ENCODE results near the gene TMEM120B.

TMEM120B gene

DNA sequence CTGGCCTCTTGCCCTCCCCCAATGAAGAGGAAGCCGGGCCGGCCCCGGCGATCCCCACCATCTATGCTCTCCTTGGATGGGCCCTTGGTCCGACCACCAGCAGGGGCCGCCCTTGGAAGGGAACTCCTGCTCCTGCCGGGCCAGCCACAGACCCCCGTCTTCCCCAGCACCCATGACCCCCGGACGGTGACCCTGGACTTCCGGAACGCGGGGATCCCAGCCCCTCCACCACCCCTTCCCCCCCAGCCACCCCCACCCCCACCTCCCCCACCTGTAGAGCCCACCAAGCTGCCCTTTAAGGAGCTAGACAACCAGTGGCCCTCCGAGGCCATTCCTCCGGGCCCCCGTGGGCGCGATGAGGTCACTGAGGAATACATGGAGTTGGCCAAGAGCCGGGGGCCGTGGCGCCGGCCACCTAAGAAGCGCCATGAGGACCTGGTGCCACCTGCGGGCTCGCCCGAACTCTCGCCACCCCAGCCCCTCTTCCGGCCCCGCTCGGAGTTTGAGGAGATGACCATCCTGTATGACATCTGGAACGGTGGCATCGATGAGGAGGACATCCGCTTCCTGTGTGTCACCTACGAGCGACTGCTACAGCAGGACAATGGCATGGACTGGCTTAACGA lies 110.7 kb downstream of the TMEM120B start:
- no peak for DNase-seq

DNA sequence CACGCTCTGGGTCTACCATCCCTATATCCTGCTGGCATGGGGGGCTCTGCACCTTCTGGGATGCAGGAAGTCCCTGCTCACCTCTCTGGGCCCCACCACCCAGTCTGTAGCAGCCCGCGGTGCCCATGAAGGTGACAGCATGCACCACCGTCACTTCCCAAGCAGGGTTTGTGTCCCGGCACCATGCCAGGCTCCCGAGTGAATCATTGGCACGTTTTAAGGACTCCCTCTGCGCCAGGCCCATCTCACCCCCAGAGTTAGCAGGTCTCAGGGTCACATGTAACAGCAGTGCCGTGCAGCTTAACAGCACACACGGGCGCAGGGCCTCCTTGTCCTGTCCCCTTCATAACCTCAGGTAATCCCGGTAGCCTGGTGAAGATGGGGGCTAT lies 111.2 kb downstream of the TMEM120B start:
- DNase-seq = no peak

DNA sequence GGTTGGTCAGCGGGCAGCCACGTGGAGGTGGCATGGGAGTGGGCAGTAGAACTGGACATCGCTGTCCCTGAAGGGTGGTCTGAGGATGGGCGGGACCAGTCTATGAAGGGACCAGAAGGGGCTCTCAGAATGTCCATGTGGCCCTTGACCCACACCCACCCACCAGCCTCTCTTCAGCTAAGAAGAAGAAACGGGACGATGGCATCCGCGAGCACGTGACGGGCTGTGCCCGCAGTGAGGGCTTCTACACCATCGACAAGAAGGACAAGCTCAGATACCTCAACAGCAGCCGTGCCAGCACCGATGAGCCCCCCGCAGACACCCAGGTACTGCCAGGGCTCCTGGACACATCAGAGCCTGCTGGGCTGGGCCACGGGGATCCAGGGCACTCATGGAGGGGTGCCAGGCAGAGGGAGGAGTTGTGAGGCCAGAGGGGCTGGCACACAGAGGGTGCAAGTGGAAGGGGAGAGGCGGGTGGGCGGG lies 112.5 kb downstream of the TMEM120B start:
- no peak for DNase-seq

DNA sequence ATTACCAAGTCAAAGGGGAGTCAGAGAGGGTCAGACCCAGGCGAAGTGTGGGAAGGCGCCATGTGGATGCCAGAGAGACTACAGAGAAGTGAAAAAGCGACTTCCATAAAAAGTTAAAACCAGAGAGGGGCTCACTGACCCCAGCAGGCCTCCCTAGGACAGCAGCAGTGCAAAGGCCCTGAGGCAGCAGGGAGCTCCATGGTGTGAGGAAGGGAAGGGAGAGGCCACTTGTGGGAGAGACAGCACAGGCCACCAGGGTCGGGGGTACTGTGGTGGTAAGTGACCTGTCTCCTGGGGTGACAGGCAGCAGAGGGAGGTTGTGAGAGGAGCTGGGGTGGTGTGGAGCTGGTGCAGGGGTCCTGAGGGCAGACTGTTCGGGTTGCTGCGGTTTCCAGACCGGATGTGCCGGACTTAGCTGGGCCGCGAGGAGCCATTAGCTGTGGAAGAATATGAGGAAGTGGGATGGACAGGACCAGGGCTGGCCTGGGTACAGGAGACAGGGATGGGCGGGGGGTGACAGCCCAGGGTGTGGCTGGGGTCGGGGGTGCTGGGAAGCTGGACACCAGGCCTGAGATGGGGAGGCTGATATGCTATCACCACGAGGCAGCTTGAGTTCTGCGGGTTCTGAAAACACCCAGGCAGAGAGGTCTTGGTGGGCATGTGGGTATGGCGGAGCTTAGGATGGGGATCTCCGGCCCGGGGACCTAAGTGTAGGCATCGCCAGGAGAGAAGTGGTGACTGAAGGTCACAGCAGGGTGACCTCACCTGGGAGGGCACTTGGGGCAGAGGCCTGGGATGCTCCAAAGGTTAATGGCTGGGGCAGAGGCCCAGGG lies 114.0 kb downstream of the TMEM120B start:
- no peak for DNase-seq

DNA sequence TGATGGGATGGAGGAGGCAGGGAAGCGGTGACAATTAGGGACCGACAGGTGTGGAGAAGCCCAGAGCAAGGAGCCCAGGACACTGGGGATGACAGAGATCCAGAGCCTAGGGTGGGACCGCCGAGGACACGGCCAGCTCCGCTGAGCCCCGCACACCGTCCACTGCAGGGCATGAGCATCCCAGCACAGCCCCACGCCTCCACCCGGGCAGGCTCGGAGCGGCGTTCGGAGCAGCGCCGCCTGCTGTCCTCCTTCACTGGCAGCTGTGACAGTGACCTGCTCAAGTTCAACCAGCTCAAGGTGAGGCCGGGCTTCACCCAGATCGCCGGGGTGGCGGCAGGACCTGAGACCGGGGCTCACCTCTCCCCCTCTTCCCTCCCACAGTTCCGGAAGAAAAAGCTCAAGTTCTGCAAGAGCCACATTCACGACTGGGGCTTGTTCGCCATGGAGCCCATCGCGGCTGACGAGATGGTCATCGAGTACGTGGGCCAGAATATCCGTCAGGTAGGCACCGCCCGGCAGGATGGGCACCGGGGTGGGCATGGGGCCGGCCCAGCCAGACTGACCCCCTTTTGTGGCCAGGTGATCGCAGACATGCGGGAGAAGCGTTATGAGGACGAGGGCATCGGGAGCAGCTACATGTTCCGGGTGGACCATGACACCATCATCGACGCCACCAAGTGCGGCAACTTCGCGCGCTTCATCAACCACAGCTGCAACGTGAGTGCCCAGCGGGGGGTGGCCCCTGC lies 115.0 kb downstream of the TMEM120B start:
- DNase-seq = no peak

DNA sequence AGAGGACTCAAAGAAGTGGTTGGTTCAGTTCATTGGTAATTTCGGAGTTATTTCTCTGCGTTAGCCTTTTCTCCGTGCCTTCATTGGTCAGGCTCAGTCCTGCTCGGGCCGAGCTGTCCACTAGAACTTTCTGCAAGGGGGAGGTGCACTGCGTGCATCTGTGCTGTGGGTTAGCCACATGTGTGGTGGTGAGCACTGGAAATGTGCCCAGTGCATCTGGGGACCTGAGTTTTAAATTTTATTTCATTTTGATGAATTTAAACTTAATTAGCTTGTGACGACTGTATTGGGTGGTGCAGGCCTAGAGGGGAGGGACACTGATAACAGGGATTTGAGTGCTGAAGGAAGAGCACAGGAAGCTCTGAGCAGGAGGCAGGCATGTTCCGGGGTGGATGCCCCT lies 115.8 kb downstream of the TMEM120B start:
- DNase-seq = no peak

DNA sequence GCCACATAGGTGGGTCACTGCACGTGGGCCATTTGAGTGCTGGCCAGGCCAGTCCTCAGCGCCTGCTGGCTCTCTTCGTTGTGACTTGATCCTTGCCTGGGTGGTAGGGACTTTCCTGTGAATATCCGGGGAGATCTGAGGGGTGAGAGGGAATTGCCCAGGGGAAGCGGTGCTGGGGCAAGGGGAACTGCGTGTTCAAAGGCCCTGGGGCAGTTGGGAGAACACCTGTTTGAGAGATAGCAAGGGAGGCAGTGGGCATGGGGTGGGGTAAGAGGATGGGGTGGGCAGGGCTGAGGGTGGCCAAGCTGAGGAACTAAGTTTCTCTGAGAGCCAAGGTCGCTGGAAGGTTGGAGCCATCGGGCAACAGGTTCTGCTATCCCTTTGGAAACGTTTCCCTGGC lies 116.3 kb downstream of the TMEM120B start:
- DNase-seq = no peak

DNA sequence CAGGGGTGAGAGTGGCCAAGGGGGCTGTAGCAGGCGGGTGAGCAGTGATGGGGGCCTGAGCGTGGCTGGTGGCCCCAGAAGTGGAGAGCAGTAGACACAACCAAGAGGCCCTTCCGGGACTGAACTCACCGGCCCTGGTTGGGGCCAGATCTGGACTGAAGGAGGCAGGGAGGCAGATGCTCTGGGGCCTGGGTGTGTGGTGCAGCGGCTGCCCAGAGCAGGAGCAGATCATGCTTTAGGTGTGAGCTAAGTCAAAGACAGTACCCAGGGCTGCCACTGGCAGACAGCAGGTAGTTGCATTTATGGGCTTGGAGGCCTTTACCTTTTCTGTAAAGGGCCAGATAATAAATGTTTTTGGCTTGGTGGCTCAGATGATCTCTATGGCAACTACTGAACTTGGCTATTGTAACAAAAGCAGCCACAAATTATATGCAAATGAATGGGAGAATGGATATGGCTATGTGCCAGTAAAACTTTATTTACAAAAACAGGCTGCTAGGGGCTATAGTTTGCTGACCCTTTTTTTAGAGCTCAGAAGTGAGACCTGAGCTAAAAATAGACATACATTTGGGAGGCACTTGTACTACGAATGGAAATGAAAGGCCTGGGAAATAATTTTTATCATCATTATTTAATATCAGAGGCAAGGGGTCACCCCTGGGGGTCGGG lies 116.8 kb downstream of the TMEM120B start:
- DNase-seq = no peak

DNA sequence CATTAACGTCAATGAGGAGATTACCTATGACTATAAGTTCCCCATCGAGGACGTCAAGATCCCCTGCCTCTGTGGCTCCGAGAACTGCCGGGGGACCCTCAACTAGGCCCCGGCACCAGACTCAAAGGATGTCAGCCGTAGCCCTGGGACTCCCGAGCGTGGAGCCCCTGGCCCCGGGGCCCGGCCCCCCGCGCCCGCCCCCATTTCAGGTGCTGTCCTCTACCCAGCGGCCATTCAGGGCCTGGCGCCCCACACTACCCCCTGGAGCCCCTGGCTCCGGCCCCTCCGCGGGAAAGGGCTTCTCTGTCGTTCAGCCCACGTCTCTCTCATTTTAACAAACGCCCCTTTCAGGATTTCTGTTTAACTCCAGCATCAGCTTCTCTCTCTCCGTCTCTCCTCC lies 117.6 kb downstream of the TMEM120B start:
- no peak for DNase-seq

DNA sequence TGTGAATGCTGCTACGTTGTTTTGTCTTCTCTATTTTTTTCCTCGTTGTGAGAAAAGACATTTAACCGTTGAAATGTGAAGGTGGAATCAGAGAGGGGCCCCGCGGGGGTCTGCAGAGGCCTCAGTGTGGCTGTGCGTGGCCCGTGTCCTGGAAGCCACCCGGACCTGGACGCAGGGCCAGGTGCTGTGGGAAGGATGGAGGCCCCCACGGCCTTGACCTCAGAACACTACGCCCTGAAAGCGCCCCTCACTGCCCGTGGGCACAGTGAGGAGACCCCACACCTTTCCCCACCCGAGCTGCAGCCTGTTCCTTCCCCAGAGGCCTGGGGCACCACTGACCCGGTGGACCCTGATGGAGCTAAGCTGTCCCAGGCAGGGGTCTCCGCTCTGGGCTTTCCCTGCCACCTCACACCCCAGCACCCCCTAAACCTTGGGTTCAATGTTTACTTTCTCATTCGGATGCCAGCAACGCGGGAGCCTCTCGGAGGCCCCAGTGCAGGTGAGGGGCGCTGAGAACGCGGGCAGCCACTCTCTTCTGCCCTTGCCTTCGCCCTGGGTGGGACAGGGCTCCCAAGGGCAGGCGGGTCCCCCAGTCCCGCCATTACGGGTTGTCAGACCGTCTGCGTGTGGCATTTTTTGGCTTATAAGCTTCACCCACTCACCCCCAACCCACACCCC lies 118.2 kb downstream of the TMEM120B start:
- no peak for DNase-seq

Data from SW 1271 (cell line).